GM20000 (cell line): ENCODE measurements around the gene CNOT4.

Source experiments
- DNase-seq: peaks from one replicate; pipeline ENCODE4 v3.0.0; 2012; ENCODE audit warnings: low spot score
- CTCF ChIP-seq: IDR thresholded peaks from 2 replicates; pipeline ENCODE4 v1.5.1; 2012; ENCODE audit warnings: mild to moderate bottlenecking, control low read depth; ENCODE audit errors: extremely low read depth, missing control alignments

The CNOT4 gene

DNA sequence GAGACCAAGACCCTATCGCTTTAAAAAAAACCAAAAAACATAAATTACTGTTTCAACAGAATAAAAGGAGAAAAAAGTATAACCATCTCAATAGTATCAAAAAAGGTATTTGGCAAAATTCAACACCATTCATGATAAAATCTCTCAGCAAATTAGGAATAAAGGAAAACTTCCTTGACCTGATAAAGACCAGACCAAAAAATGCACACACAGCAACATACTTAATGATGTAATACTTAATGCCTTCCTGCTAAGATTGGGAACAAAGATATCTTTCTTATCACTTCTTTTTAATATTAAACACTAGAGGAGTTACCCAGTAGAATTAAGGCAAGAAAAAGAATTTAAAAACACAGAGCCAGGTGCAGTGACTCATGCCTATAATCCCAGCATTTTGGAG lies 79.3 kb downstream of the CNOT4 start:
- no peak for DNase-seq
- no peak for TF ChIP-seq CTCF

GRCh38 chr7:135428879-135429278 lies 81.0 kb downstream of the CNOT4 start:
- no peak for TF ChIP-seq CTCF
- DNase-seq: no peak

DNA sequence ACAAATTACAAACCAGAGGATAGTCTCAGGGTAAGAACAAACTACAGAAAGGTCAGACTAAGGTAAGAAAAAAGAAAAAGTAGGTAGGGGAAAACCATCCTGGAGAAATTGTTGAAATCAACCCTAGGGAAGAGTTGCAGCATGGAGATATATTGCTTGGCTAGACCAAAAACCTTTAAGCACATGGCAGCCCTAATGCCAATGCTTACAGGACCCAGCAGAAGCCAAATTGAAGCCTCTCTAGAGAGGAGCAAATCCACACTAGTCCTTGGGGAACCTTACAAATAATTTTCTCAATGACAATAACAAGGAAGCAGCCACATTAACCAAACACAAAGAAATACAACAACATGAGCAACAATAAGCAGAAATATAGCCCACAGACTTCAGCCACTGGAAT lies 81.9 kb downstream of the CNOT4 start:
- DNase-seq: no peak
- TF ChIP-seq CTCF: no peak

DNA sequence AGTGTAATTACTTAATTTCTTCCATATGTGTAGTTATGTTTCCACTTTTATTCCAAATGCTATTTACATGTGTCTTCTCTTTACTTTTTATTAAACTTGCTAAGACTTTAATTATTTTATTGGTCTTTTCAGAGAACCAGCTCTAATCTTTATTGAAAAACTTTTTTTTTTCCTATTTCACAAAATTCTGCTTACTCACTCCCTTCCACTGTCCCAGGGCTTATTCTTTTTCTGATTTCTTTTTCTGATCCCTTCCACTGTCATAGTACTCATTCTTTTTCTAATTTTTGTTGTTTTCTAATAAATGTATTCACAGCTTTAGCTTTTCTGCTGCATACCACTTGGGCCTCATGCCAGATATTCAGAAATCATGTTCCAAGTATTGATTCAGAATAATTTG lies 82.7 kb downstream of the CNOT4 start:
- no peak for TF ChIP-seq CTCF
- no peak for DNase-seq

GRCh38 chr7:135425036-135425435 lies 84.9 kb downstream of the CNOT4 start:
- no peak for TF ChIP-seq CTCF
- DNase-seq: no peak

DNA sequence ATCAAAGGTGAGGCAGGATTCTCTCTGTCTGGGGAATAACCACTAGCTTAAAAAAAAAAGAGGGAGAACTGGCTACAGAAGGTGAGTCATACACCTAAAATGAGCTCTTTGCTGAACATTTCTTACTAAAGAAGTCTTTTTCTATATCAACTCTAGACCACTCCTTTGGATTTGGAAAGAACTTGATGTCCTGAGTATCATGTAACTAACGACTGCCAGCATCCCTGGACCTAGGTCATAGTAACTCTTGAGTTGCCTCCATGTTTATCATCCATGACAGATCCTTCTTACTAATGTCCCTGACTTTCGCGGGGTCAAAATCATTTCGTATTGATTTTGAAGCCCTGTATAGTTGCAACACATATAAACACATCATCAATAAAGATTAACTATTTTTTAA lies 89.1 kb downstream of the CNOT4 start:
- no peak for TF ChIP-seq CTCF
- DNase-seq: no peak

DNA sequence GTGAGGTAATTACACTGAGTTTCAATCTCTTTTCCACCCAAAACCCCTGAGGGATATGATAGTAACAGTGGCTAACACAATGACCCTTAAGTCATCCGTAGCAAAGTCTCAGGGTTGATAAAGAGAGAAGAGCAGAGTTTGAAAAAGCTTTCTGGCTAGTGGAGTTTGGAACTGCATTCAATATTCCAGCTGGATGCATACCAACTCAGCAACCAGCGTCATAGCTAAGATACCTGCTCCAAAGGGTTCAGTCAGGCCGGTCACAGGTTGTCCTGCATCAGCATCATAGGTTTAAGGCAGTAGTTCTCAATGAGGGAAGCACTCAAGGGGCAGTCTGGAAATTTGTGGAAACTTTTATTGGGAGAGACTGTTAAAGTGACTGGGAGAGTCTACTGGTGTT lies 93.5 kb downstream of the CNOT4 start:
- no peak for TF ChIP-seq CTCF

More for the DNA sequence above, 93.5 kb downstream of the CNOT4 start:
- DNase-seq: no peak
